GM04504 (cell line): ENCODE measurements around the gene SLC9A5.

Experiments
- DNase-seq: peaks from one replicate; pipeline ENCODE4 v3.0.0-alpha.2; 2012; ENCODE audit warnings: low read depth

The SLC9A5 gene

DNA sequence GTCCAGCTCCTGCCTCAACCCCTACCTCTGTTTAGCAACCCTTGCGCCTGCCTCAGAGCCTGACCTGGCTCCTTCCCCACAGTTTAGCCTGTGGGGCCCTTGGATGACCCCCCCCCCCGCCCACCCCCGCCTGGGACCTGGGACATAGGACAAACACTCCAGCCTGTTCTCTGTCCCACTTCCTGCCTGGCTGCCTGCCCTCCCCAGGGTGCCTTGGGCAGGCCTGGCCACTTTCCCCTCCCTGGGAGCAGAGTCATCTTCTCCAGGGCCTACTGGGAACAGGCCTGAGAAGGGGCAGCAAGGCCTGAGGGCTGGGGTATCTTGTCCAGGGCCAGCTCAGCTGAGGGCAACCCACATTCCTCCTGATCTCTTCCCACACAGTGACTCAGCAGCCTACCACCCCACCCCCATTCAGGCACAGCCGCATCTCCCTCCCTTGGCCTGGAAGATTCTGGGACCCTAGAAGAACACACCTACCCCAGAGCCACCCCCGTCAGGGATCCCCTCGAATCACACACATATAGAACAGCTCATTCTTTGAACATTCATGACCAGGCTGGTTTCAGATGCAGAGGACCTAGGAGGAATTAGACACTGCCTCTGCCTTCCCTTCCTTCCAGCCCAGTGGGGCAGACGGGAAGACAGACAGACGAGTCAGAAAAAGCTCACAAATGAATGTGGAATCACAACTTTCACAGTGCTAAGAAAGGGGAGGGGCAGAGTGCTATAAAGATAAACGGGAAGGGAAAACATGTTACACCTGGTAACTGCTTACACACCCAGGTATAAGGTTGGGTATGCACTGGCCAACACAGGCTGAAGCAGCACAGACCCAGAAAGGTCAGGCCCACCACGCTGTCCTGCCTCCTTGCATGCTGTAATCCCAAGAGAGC is 7.5 kb upstream of the SLC9A5 start:
- peak; percentile 77 for DNase-seq

DNA sequence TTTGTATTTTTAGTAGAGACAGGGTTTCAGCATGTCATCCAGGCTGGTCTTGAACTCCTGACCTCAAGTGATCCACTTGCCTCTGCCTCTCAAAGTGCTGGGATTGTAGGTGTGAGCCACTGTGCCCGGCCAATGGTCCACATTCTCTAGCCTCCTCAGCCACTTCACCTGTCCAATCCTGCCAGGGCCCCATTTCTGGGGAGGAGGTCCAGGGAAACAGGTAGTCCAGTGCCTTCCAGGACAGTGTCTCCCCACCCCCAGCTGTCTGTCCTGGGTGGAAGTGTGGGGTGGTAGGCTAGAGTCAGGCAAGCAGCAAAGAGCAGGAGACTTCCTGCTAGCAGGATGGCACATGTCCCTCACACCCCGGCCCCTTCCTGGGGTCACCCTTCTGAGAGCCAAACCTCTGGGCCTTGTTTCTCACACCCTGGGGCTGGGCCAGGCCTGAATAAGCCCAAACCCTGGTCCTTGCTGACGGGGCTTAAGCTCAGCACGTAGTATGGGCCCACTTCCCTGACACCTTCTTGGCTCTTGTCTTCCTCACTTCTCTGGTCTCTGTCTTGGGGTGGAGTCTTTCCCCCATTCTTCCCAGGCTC is 6.5 kb upstream of the SLC9A5 start:
- no peak for DNase-seq

DNA sequence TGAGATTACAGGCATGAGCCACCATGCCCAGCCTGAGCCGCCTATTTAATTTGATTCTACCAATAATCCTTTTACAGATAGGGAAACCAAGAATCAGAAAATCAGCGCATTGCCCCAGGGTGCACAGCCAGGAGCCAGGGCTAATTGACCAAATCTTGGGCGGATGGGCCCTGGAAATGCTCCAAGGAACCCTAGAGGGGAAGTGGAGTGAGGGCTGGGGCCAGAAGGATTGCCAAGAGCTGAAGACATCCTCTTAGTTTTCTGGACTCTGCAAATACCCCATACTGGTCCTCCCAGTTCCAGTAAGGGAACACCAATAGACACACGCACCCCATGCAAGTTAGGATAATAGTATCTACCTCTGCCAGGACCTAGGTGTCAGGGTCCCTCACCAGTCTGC is 5.3 kb upstream of the SLC9A5 start:
- DNase-seq = no peak

DNA sequence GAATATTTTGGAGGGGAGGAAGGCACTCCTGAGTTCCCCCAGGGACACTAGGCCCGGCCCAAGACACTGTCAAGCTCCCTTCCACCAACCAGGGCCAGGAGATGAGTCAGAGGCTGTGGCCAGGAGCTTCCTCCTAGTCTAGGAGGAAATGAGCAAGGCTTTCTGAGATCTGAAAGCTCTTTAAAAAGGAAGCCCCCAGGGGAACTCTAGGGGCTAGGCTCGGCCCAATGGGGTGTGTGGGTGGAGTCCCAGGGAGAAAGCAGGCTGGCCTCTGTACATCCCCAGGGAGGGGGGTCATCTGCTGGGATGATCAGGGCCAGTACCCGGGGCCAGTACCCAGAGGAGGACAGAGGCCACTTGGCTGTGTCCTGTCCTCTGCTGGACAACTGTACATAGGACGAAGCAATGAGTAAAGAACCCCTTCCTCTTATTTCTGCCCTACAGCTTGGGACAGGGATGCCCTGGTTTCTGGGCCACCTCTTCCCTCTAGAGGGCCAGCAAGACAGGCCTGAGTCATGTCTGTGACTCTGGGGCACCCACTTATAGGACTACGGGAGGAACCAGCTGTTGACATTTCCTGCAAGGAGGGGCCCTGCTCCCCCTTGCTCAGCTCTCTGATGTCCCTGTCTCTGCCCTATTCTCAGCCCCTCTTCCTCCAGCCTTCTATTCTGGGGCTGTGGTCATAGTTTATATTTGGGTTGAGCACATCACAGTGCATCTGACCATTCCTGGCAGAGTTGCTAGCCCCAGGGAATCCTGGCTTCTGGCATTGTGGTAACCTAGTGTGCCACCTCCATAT is 4.2 kb upstream of the SLC9A5 start:
- peak; percentile 85 for DNase-seq

DNA sequence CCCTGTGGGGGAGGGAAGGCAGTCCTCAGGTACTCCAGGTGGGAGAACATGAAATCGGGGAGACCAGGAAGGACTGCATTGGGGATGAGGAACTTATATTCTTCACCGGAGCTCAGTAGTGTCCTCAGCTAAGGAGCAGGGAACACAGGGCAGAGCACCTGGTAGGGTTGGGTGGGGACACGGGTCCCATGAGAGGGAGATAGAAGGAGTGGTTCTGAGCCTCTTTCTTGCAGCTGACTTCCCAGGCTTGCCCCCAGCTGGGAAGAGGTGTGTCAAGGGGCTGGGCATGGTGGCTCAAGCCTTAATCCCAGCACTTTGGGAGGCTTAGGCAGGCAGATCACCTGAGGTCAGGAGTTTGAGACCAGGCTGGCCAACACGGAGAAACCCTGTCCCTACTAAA is 3.6 kb upstream of the SLC9A5 start:
- no peak for DNase-seq

DNA sequence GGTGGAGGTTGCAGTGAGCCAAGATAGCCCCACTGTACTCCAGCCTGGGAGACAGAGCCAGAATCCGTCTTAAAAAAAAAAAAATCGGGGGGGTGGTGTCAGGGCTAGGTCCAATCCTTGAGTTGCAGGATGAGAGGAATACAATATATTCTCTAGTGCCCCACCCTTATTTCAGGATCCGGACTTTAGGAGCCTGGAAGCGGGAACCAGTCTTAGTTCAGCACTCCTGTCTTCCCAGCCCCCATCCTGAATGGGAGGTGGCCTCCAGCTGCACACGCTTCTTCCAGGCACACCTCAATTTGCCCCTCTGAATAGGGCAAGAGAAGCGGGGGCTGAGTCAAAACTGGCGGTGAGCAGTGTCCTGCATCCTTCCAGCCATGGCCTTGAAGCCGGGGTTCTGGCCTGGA is 3.1 kb upstream of the SLC9A5 start:
- DNase-seq = no peak

DNA sequence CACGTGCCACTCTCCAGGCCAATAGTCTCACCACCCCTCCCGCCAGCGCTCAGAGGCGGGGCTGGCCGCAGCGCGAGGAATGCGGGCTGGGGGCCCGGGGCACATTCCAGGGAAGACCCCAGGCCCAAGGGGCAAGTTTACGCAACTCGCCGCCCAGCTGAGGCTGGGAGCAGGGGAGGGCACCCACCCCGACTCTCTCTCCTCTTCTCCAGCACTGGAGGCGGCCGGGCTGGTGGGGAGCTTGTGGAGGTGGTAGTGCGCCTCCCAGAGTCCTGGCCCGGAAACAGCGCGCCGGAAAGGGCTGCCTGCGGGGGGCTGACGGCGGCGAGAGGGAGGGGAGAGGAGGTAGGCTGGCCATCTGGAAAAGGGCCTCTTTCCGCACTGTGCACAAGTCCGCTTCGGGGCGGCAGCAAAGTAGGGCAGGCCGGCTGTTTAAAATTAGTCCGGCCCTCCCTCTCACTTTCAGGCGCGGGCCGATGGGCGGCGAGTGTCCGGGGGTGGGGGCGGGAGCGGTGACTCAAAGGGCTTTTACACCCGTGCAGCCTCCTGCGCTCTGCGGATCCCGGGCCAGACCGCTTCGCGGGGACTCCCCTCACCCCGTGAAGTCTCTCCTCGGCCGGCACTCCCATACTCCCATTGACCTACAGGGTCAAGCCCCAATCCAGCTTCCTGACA is 2.6 kb upstream of the SLC9A5 start:
- peak; percentile 59 for DNase-seq

DNA sequence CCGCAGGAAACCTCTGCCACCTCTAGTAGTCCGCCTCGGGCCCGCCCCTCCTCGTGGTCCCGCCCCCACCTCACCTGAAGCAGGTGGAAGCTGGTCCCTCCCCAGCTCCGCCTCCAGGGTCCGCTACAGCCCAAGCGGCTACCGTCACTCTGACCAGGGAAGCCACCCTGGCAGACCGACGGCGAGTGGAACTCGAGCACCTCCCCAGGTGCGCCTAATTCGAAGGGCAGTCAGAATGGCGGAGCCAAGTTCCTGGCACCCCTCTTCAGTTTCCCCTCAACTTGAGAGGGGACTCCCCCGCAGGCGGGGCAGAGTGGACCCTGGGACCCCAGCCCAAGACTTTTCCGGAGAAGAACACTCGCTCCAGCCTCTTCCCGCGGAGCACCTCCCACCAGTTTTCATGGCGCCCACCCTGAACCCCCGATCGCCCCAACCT is 2.0 kb upstream of the SLC9A5 start:
- no peak for DNase-seq

DNA sequence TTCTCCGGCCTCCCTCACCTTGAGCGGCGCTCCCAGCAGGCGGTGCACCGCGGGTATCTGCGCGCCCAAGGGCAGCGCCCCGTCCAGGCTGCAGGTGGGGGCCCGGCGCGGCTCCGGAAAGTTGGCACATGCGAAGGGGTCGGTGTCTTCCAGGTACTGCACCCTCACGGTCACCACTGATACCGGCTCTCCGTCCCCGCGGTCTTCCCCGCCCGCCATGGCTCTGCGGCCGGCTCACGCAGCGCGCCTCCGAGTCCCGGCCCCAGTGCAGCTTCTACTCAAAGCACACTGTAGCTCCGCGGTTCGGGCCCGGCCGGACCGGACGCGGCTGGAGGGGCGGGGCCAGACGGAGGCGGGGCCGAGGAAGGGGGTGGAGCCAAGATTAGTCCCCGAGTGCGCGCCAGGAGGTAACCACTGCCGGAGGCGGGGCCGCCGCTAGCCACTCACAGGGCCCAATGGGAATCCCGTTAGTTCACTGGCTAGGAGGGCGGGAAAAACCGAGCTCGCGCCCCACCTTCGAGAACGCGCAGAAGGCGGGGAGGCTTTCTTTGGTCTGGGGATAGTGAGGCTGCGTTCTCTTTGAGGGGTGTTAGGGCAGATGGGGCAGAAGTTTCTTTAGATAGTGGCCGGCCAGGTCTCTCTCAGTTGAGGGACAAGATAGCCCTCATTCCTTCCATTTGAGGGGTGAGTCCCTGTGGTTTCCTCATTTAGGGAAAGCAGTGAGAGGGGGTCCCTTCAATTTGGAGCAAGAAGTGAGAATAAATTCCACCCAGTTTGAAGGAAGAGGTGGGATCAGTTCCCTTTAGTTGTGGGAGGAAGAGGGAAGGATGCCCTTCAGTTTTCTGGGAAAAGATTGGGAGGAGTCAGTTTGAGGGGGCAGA is 1.3 kb upstream of the SLC9A5 start, which contains the start of gene FHOD1:
Gene FHOD1 (minus strand): TSS at position 290 of the 881 bp plus-strand sequence. CDS start 71 bp downstream, at position 219.
- DNase-seq = peak; percentile 84

DNA sequence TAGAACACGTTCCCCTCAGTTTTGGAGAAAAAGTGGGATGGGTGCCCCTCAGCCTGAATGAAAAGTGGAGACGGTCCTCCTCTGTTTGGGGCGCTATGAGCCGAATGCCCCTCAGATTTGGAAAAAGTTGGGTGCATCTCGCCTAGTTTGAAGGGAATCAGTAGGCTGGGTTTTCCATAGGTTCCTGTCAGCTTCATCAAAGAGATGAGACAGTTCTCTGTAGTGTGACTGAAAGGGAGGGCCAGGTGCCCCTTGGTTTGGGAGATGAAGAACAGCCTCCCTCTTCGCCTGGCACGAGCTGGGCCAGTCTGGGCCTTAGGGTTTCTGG is 742 bp upstream of the SLC9A5 start:
- DNase-seq = no peak

DNA sequence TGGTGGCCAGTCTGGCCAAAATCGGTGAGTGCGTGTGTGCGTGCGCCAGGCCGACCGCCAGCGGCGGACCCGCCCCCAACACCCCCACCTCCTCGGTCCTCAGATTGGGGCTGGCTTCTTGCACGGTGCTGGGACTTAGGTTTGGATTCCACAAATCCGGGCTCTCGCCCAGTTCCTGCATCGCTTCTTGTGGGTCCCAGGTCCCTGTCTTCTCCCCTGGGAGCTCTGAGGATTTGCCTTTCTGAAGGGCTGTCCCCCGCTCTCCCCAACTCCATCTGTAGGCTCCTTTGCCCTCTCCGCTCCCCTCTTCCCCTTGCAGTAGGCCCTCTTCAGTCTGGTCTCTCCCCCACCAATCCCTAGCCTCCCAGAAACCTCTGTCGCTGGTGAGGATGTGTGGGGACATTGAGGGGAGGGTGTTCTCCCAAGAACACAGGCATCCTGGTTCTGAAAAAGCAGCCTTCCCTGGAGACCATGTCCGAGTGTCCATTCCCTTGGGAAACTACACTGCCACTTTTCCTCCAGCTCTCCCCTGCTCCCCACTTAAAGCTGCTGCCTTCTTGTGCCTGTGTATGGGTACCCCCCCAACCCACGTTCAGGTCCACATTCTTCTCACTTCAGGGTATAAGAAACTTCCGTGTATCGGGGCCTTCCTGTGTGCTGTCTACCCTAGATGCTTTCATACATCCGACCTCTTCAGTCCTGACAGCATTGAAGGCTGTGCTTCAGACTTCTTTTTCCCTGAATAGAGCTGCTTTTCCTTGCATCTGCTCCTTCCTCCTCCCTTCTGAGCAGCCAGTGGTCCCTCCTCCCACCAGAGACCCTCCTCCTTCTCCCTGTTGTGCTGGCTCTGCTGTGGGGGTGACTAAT is 632 bp downstream of the SLC9A5 start:
- no peak for DNase-seq

DNA sequence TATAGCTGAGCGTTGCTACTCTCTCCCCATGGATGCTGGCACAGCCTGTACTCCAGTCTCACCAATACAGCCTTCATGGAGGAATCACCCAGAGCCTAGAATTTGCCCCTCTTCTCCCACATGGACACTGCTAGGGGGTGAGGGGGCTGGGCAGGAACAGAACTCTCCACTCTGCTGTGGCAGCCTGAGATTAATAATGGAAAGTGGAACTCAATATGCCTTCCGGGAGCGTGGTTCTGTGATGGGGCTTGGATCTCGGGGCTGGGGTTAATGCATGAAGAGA is 1.2 kb downstream of the SLC9A5 start:
- DNase-seq = no peak

DNA sequence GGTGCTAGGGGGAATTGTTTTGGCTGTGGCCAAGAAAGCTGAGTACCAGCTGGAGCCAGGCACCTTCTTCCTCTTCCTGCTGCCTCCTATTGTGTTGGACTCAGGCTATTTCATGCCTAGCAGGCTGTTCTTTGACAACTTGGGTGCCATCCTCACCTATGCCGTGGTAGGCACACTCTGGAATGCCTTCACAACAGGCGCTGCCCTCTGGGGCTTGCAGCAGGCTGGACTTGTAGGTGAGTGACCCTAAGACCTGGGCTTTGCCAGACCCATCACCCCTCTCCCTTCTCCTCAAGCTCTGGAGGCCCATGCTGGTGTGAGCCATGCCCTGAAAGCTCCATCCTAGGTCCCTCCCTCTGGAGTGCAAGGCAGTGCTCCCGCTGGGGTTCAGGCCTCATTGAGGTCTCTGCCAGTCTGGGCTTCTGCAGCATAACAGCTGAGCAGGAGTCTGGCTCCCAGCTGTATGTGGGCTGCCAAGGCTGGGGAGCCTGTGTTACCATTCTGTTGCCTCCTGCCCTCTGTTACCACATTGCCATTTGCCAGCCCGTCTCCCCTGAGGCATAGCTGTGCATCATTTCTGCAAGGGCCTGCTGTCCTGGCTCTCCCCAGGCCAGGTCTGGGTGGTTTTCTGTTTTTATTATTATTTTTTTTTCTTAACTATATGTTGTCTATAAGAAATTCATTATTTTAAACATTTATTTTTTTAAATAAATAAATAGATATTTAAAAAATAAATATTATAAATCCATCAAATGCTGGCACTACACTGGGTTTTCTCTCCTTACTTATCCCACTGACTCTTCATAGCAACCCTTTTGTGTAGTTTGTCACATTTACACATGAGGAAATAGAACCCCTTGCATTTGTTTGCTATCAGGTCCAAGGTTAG is 4.1 kb downstream of the SLC9A5 start:
- DNase-seq = no peak

DNA sequence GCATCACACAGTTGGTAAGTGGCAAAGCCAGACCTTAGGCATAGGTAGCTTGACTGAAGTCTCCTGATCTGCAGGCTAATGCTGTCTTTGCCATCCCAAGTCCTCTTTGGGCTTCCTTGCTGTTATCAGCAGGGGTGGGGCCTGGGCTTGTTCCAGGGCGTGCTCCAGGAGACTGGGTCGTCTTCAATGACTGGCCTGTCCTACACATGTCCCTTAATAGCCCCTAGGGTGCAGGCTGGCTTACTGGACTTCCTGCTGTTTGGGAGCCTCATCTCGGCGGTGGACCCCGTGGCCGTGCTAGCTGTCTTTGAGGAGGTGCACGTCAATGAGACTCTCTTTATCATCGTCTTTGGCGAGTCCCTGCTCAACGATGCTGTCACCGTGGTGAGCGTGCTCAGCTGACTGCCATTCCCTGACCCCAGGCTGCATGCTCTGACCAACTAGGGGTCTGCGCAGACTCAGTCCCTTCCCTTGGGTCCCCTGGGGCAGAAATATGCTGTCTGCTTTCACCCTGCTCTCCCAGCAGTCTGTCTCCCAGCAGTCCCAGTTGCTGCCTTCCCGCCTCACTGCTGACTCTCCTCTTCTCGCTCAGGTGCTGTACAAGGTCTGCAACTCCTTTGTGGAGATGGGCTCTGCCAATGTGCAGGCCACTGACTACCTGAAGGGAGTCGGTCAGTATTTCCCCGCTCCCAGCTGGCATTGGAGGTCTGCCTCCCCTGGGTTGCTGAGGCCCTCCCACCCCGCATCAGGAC is 6.2 kb downstream of the SLC9A5 start:
- DNase-seq = no peak

DNA sequence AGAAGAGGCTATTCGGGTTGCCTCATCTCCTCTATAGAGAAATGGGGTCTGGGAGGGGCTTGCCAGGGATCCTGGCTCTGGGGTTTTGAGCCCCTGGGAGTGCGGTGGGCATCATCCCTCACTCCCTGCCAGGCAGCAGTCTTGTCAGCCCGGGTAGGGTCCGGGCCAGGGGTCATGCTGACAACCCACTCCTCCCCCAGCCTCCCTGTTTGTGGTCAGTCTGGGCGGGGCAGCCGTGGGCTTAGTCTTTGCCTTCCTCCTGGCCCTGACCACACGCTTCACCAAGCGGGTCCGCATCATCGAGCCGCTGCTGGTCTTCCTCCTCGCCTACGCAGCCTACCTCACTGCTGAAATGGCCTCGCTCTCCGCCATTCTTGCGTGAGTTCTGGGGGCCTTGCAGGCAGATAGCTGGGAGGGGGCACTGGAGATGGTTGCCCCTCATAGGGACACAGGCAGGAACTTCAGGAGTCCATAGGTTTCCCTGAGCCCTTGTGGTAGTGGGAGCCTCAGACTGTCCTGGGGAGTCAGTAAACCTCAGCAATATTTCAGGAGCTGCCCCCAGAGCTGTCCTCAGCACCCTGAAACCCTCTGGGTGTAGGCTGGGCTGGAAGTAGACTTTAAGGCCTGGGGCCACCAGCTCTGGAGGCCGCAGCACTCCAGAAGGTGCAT is 6.9 kb downstream of the SLC9A5 start:
- no peak for DNase-seq

DNA sequence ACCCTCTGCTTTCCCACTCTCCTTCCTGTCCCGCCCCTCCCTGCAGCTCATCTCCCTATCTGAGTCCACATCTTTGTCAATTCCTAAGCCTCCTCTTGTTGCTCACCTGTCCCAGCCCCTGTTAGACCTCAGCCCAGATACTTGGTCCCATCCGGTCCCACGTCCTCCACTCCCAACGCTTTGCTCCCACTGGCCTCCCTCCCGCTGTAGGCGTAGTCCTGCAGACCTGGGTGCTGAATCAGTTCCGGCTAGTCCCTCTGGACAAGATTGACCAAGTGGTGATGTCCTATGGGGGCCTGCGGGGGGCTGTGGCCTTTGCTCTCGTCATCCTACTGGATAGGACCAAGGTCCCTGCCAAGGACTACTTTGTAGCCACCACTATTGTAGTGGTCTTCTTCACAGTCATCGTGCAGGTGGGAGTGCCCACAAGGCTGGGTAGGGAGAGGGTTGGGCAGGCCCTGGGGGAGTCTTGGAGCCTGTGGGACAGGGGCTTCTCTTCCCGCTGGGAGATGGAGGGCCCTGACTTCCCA is 8.0 kb downstream of the SLC9A5 start:
- no peak for DNase-seq

DNA sequence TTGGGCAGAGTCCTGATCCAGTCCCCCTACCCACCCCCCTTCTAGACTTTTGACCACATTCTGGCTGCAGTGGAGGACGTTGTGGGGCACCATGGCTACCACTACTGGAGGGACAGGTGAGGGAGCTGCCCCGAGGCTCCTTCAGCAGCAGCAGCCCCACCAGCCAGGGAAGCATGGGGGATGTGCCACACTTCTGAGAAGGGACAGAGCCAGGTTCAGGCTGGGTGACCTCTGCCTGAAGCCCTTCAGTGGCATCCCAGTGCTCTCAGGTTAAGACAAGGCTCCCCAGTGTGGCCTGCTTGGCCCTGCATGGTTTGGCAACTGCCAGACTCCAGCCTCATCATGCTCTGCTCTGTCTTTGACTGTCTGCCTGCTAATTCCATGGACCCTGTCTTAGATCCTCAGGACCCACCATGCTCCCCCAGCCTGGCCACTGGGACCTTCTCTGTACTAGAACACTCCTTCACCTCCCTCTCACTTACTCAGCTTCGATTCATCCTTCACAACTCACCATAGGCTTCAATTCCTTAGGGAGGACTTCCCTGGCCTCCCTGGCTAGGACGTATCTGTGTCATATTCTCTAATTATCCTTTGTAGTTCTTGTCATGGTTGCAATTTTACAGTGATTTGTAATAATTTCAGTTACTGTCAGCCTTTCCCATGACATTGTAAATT is 8.8 kb downstream of the SLC9A5 start:
- no peak for DNase-seq
